Pulmonary artery endothelial cell (primary cell): ENCODE results near the gene ABHD5. TPM values are rescaled to one million over a fixed set of nuclear protein-coding genes. Genes with fewer than 3 reads are reported as not detected.

Experiments used
- DNase-seq: peaks from one replicate; pipeline ENCODE4 v3.0.0-alpha.2; 2011; ENCODE audit warnings: low read depth, low spot score
- total RNA-seq: library from RNA; depleted of rRNA; stranded (reverse); fragments of >200 nt; gene quantifications from 2 replicates; pipeline ENCODE4 v1.2.3, GENCODE V29; 2014

ABHD5 gene
- total RNA-seq, 1 donor from 2014 or later = 23.7 TPM

DNA sequence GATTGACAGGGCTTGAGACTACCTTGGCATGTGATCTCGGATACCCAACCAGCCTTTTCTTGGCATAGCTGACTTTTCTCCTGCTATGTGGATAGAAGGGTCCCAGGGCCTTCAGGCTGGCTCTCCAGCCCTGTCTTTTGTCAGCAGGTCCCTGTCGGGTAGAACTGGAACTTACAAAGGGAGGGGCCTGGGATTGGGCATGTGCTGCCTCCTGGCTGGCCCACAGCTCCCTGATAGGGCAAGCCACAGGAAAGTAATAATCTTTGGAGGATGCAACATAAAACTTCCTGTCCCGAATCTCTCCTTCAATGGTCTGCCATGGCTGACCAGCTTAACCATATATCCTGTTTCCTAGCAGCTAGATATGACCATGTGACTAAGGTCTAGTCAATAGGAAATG lies 89.1 kb downstream of the ABHD5 start:
- no peak for DNase-seq

DNA sequence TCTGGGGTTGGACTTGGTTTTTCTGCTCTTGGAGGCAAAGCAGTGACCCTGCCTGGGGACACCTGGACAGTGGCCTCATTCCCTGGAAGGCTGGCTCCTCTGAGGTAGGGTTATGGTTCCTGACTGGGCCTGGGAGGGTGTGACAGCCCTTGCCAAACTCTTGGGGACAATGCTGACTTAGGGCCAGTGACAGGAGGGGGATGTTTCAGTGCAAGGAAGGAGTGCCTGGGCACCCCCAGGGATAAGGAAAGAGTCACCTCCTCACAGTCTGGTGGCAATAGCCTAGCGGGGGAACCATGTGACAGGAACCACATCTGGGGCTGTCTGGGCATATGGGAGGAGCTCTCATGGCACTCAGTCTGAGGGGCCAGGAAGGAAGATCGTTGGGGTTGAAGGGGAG lies 91.8 kb downstream of the ABHD5 start:
- no peak for DNase-seq

Other genes with a start within 250 kb of the ABHD5 start
- gene ANO10, start 68.9 kb upstream of the ABHD5 start, total RNA-seq = 34.4 and 44.2 TPM in 2 replicates